GM12872 (cell line): ENCODE results near the gene RPL19.

Source experiments
- CTCF ChIP-seq: IDR thresholded peaks from 3 replicates; pipeline ENCODE4 v1.5.1; 2011; ENCODE audit warnings: low read depth, mild to moderate bottlenecking, low read length, moderate library complexity; ENCODE audit not compliant: insufficient read depth

The RPL19 gene

DNA sequence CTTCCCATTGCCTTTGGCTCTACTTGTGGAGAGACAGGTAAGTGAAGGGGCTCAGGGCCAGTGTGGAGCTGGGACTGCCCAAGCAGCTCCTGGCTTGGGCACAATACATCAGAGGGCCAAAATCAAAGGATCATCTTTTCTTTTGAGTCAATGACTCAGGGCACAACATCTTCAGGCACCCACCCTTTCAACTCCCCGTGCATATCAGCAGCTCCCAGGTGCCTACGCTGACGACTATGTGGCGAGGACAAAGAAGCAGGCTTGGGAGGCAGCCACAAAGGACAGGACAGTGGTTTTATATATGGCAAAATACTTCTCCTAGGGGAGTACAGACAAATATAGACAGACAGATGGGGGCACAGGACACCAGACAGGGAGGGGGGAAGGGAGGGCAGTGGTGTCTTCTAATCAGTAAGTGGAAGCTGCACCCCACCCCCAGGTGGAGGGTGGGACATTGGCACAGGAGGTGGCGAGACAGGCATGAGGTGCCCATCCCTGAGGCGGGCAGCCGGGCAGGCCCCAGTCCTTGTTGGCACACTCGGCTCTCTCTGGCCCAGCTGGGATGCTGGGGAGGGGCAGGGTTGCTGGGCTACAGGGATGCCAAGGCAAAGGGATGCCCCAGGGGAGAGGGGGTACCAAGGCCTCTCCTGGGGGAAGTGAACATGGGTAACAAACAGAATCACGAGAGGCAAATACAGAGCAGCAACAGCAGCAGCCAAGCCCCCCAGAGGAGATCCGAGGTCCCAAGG lies 26.4 kb upstream of the RPL19 start:
- TF ChIP-seq CTCF, result no peak

DNA sequence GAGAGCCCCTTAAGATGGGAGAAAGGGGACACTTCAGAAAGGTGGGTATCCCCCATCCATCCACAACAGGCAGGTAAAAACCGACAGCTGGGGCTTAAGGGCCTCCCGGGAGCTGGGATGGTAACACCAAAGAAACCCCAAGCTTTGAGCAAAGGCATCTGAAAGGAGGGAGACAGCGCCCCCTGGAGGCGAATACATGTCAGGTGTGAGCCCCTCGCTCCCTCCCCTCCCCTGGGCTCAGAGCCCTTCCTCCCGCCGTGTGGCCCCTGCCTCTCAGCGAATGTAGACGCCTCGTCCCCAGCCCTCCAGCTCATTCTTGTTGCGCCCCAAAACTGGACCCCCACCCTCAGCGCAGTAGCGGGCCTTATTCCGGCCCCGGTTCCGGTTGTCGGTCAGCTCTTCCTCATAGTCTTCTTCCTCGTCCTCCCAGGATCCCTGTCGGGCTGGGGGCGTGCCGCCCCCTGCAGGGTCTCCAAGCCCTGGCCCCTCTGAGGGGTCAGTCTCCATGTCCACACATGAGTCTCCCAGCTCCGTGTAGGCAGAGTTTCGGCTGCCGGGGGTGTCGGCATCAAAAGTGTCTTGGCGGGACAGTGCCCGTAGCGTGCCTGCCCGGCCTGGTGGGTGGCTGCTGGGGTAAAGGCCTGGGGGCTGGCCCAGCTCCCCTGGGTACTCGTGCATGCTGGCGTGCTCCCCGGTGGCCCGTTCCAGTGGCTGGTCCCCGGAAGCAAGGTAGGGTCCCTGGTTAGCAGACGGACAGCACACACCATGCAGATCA lies 25.0 kb upstream of the RPL19 start:
- peak; percentile 95 for TF ChIP-seq CTCF

GRCh38 chr17:39175695-39176093 lies 24.4 kb upstream of the RPL19 start:
- TF ChIP-seq CTCF, result no peak

- TF ChIP-seq CTCF, result no peak
Measured at GRCh38 chr17:39177256-39177655, 22.8 kb upstream of the RPL19 start.

- no peak for TF ChIP-seq CTCF
Measured at GRCh38 chr17:39178536-39178935, 21.5 kb upstream of the RPL19 start.

DNA sequence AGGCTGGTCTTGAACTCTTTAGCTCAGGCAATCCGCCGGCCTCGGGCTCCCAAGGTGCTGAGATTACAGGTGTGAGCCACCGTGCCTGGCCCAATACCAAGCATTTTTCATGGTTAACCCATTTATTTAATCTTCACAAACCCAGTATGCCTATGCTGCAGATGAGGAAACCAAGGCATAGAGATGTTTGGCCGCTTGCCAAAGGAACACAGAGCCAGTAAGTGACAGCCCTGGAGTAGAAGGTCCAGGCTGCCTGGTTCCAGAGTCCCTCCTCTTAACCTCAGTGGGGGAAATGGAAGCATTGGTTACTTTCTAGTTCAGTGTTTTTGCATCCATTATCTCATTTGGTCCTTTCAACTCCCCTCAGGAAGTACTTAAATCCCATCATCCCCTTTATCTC lies 18.8 kb upstream of the RPL19 start:
- no peak for TF ChIP-seq CTCF

- no peak for TF ChIP-seq CTCF
Measured at GRCh38 chr17:39183045-39183444, 17.0 kb upstream of the RPL19 start.
